Measurements from ENCODE around the gene PFDN1. TPM values are rescaled to one million over a fixed set of nuclear protein-coding genes. Genes with fewer than 3 reads are reported as not detected.

PFDN1 gene
- total RNA-seq, 1 experiment from 2014 or later, result 91.9 TPM

GRCh38 chr5:140246378-140247122 lies 56.4 kb downstream of the PFDN1 start:
- ChIA-PET POLR2A (ENCODE audit: unreplicated experiment) (interaction anchor here (1.0 kb wide), 1 partner anchor 100 kb away, joined by 3 read pairs; the partner anchor contains the start of gene HBEGF), CTCF (interaction anchor here (0.6 to 5.2 kb wide), 4 partner anchors 15 to 113 kb away, joined by 3 to 95 read pairs (median 3); partner anchors contain the start of gene HBEGF)
- no peaks in the 10 kb centered on the region for H3K27me3 ChIP-seq (ENCODE audit: low read length)
- peaks cover 36% of the 10 kb centered on the region for H3K79me2 ChIP-seq (ENCODE audit: low read length)
- no peaks in the 10 kb centered on the region for H3K9me3 ChIP-seq (ENCODE audit: low read length)
- H3F3A ChIP-seq (ENCODE audit: low read length, unreplicated experiment), result peaks cover 10% of the 10 kb centered on the region
- H3K9ac ChIP-seq (ENCODE audit: low read length), result peak overlapping the region; percentile 69
- H4K20me1 ChIP-seq (ENCODE audit: low read length), result no peaks in the 10 kb centered on the region; the same call in 1 of the 2 replicates
- intact Hi-C loops (cut with micrococcal nuclease), result no loop called here
- DNase-seq (peak; percentile 78), ATAC-seq (peak; percentile 70)
- no TSS peak for BruUV-seq (replicated peaks)
- no peak overlapping the region; the same call in 1 of the 2 replicates for H3K4me3 ChIP-seq (ENCODE audit: low read length)
- H3K36me3 ChIP-seq (ENCODE audit: low read depth, low read length), result peaks cover 8% of the 10 kb centered on the region; the same call in 1 of the 2 replicates
- peak overlapping the region; percentile 90 for H3K27ac ChIP-seq (ENCODE audit: low read length)
- H2AFZ ChIP-seq (ENCODE audit: low read length), result no peak overlapping the region
- peak overlapping the region; percentile 61 for H3K4me2 ChIP-seq (ENCODE audit: low read length)
- peaks cover 54% of the 10 kb centered on the region for H3K4me1 ChIP-seq (ENCODE audit: insufficient read depth, low read length)
- no peaks in the 10 kb centered on the region for H3K9me2 ChIP-seq (replicated peaks; ENCODE audit: low read length)
- TF ChIP-seq EZH2phosphoT487 (IDR thresholded peaks at IDR 0.05; ENCODE audit: borderline replicate concordance, low read length) (no peak), EZH2 (IDR thresholded peaks at IDR 0.05; ENCODE audit: low read length, unreplicated experiment) (no peak), CTCF (conservative IDR thresholded peaks at IDR 0.05; ENCODE audit: low read depth, low read length) (no peak)

- intact Hi-C loops (cut with micrococcal nuclease), result loop anchor here (2.0 kb wide), 1 partner anchor 47 kb away; no protein-coding TSS in a partner anchor
- no peak overlapping the region for H2AFZ ChIP-seq (ENCODE audit: low read length)
- H3K9ac ChIP-seq (ENCODE audit: low read length), result peak overlapping the region; percentile 69
- BruUV-seq (replicated peaks), result no TSS peak
- H3K36me3 ChIP-seq (ENCODE audit: low read depth, low read length), result peaks cover 8% of the 10 kb centered on the region; the same call in 1 of the 2 replicates
- TF ChIP-seq EZH2phosphoT487 (IDR thresholded peaks at IDR 0.05; ENCODE audit: borderline replicate concordance, low read length), result no peak
- no peak for TF ChIP-seq CTCF (conservative IDR thresholded peaks at IDR 0.05; ENCODE audit: low read depth, low read length)
- no peak for TF ChIP-seq EZH2 (IDR thresholded peaks at IDR 0.05; ENCODE audit: low read length, unreplicated experiment)
- peak overlapping the region; percentile 90 for H3K27ac ChIP-seq (ENCODE audit: low read length)
- ChIA-PET CTCF (interaction anchor here (0.6 to 5.2 kb wide), 3 partner anchors 49 to 113 kb away, joined by 3 to 95 read pairs (median 3); partner anchors contain the start of gene HBEGF), POLR2A (ENCODE audit: unreplicated experiment) (interaction anchor here (1.0 kb wide), 1 partner anchor 100 kb away, joined by 3 read pairs; the partner anchor contains the start of gene HBEGF)
- H3K4me2 ChIP-seq (ENCODE audit: low read length), result peak overlapping the region; percentile 61
- DNase-seq (no peak), ATAC-seq (no peak)
- H3K4me3 ChIP-seq (ENCODE audit: low read length), result no peak overlapping the region
- H3K9me3 ChIP-seq (ENCODE audit: low read length), result no peaks in the 10 kb centered on the region
- peaks cover 55% of the 10 kb centered on the region for H3K4me1 ChIP-seq (ENCODE audit: insufficient read depth, low read length)
- no peaks in the 10 kb centered on the region for H3K27me3 ChIP-seq (ENCODE audit: low read length)
- no peaks in the 10 kb centered on the region for H3K9me2 ChIP-seq (replicated peaks; ENCODE audit: low read length)
- no peaks in the 10 kb centered on the region; the same call in 1 of the 2 replicates for H4K20me1 ChIP-seq (ENCODE audit: low read length)
- H3K79me2 ChIP-seq (ENCODE audit: low read length), result peaks cover 35% of the 10 kb centered on the region
- H3F3A ChIP-seq (ENCODE audit: low read length, unreplicated experiment), result peaks cover 10% of the 10 kb centered on the region
Observed at GRCh38 chr5:140245926-140246325, 57.0 kb downstream of the PFDN1 start.
